A549 (cell line): ENCODE data around the gene SEC16A. TPM values are rescaled to one million over a fixed set of nuclear protein-coding genes. Genes with fewer than 3 reads are reported as not detected.

ENCODE experiments used
- ATAC-seq, 2 experiments: fragments of 200-7000 bp in 1 of 2; fragments of >200 bp in 1 of 2; cut with Nextera tagmentation in 1 of 2; cut with Tn5 transposase in 1 of 2; 3 replicates each; pipeline versions ENCODE4 v1.8.0 to v1.9.1; 2018 to 2020; ENCODE audit warnings: mild to moderate bottlenecking in 1 of 2, moderate library complexity in 1 of 2
- CTCF ChIA-PET: fragments of 300-600 bp; sonication (Branson Sonifier 250); formaldehyde crosslinking; extraction: SDS; loops from one replicate; lab custom pipeline; 2021; ENCODE audit warnings: antibody characterized with exemption, inconsistent platforms; lab: Yijun Ruan, JAX
- POLR2A ChIA-PET: fragments of 350-600 bp; formaldehyde crosslinking; extraction: SDS; loops from one replicate; lab custom pipeline; 2021; ENCODE audit warnings: antibody characterized with exemption, inconsistent platforms; lab: Yijun Ruan, JAX
- DNase-seq, 2 experiments: peaks; one replicate each; pipeline versions ENCODE4 v3.0.0 to v3.0.0-alpha.2; 2011 to 2016; ENCODE audit warnings: low read depth in 1 of 2, low spot score in 1 of 2
- FAIRE-seq: peaks from 2 replicates; lab custom pipeline; 2011; peaks lifted over from hg19 to GRCh38; lab: Jason Lieb, UNC
- H3K27ac ChIP-seq, 2 experiments: fragments of >200 bp; sonication (Bioruptor Twin); formaldehyde crosslinking; 3 replicates each; pipeline ENCODE4 v1.5.1; 2016 to 2017
- H3K4me1 ChIP-seq: fragments of >200 bp; sonication (Bioruptor Twin); formaldehyde crosslinking; 3 replicates; pipeline ENCODE4 v1.6.1; 2016
- H3K4me2 ChIP-seq: fragments of >200 bp; sonication (Bioruptor Twin); formaldehyde crosslinking; 3 replicates; pipeline ENCODE4 v1.6.1; 2016
- H3K4me3 ChIP-seq: fragments of >200 bp; sonication (Bioruptor Twin); formaldehyde crosslinking; 3 replicates; pipeline ENCODE4 v1.5.1; 2016
- H3K9me3 ChIP-seq: fragments of >200 bp; sonication (Bioruptor Twin); formaldehyde crosslinking; 3 replicates; pipeline ENCODE4 v1.6.1; 2016
- ATOH8 ChIP-seq: fragments of 250-450 bp; sonication (Bioruptor Pico); IDR thresholded peaks from 2 replicates; pipeline ENCODE4 v1.5.0; 2020; ENCODE audit warnings: low read depth, mild to moderate bottlenecking, moderate library complexity
- BHLHE40 ChIP-seq: IDR thresholded peaks from 2 replicates; pipeline ENCODE4 v1.6.1; 2012; ENCODE audit warnings: low read depth, low read length, inconsistent platforms
- CBX2 ChIP-seq: fragments of 200-600 bp; sonication (generic); IDR thresholded peaks from 2 replicates; pipeline ENCODE4 v1.6.1; 2016; ENCODE audit warnings: low read depth, mild to moderate bottlenecking, borderline replicate concordance
- CEBPB ChIP-seq, 2 experiments: fragments of >200 bp in 1 of 2; sonication (Bioruptor Twin) in 1 of 2; formaldehyde crosslinking in 1 of 2; IDR thresholded peaks; 2 replicates each; pipeline ENCODE4 v1.6.1; 2012 to 2016
- CHD2 ChIP-seq: fragments of 150-350 bp; IDR thresholded peaks from 2 replicates; pipeline ENCODE4 v1.6.1; 2014; ENCODE audit warnings: low read length; ENCODE audit not compliant: partially characterized antibody
- EHF ChIP-seq: fragments of 250-450 bp; sonication (Bioruptor Pico); IDR thresholded peaks from 2 replicates; pipeline ENCODE4 v1.5.0; 2020; ENCODE audit warnings: mild to moderate bottlenecking
- EHMT2 ChIP-seq: fragments of 200-600 bp; sonication (generic); IDR thresholded peaks from 2 replicates; pipeline ENCODE4 v1.6.1; 2016; ENCODE audit warnings: antibody characterized with exemption, low read depth, mild to moderate bottlenecking, moderate library complexity
- ELK1 ChIP-seq: fragments of 150-350 bp; IDR thresholded peaks from 2 replicates; pipeline ENCODE4 v1.6.1; 2014; ENCODE audit warnings: low read depth, mild to moderate bottlenecking, low read length
- FOSB ChIP-seq: fragments of 250-450 bp; sonication (Bioruptor Pico); IDR thresholded peaks from 2 replicates; pipeline ENCODE4 v1.5.0; 2020; ENCODE audit warnings: mild to moderate bottlenecking, moderate library complexity
- HDAC2 ChIP-seq: fragments of 200-600 bp; sonication (generic); IDR thresholded peaks from 2 replicates; pipeline ENCODE4 v1.6.1; 2016
- HOXB5 ChIP-seq: fragments of 250-450 bp; sonication (Bioruptor Pico); IDR thresholded peaks from 2 replicates; pipeline ENCODE4 v1.5.0; 2020; ENCODE audit warnings: mild to moderate bottlenecking, moderate library complexity
- JUN ChIP-seq, 2 experiments: fragments of >200 bp; sonication (Bioruptor Twin); formaldehyde crosslinking; IDR thresholded peaks; 2 replicates in 1 of 2; 3 replicates in 1 of 2; pipeline ENCODE4 v1.6.1; 2016 to 2017
- KDM5A ChIP-seq: fragments of 200-600 bp; sonication (generic); IDR thresholded peaks from 2 replicates; pipeline ENCODE4 v1.6.1; 2016; ENCODE audit warnings: antibody characterized with exemption, mild to moderate bottlenecking
- NFE2L2 ChIP-seq: fragments of 150-350 bp; conservative IDR thresholded peaks from 2 replicates; pipeline ENCODE4 v1.6.1; 2014; ENCODE audit warnings: low read length
- RCOR1 ChIP-seq: fragments of 150-350 bp; IDR thresholded peaks from 2 replicates; pipeline ENCODE4 v1.6.1; 2014; ENCODE audit warnings: antibody characterized with exemption, low read length, low read depth
- RFX5 ChIP-seq: fragments of 450-650 bp; IDR thresholded peaks from 2 replicates; pipeline ENCODE4 v1.7.1; 2014; ENCODE audit warnings: antibody characterized with exemption, mild to moderate bottlenecking, moderate library complexity
- RNF2 ChIP-seq: fragments of 200-600 bp; sonication (generic); IDR thresholded peaks from 2 replicates; pipeline ENCODE4 v1.6.1; 2016; ENCODE audit warnings: low read depth, mild to moderate bottlenecking, antibody characterized with exemption, moderate library complexity, borderline replicate concordance
- TFCP2L1 ChIP-seq: fragments of 250-450 bp; sonication (Bioruptor Pico); IDR thresholded peaks from 2 replicates; pipeline ENCODE4 v1.5.0; 2021; ENCODE audit warnings: mild to moderate bottlenecking
- TP53 ChIP-seq: fragments of 250-450 bp; sonication (Bioruptor Pico); IDR thresholded peaks from 2 replicates; pipeline ENCODE4 v1.5.0; 2021; ENCODE audit warnings: mild to moderate bottlenecking, moderate library complexity
- USF2 ChIP-seq: fragments of 450-650 bp; IDR thresholded peaks from 2 replicates; pipeline ENCODE4 v1.6.1; 2014; ENCODE audit warnings: antibody characterized with exemption
- ZC3H11A ChIP-seq: fragments of 450-650 bp; IDR thresholded peaks from 2 replicates; pipeline ENCODE4 v1.6.1; 2014; ENCODE audit warnings: antibody characterized with exemption, mild to moderate bottlenecking
- WGBS: methylation state at CpG from one replicate; pipeline ENCODE4 v1.1.6; 2017; ENCODE audit errors: missing lambda C conversion rate; 5-methylcytosine and 5-hydroxymethylcytosine counted together
- polyA plus RNA-seq, 4 experiments: library from polyadenylated mRNA; depleted of rRNA in 3 of 4; stranded (reverse); fragments of >200 nt; fragmentation: RNase III in 1 of 4; extraction: RNeasy Plus Mini Kit Qiagen cat#74134 plus additional on column Dnase treatment in 1 of 4; gene quantifications; 2 replicates in 3 of 4; 3 replicates in 1 of 4; pipeline ENCODE4 v1.2.3, GENCODE V29; 2011 to 2017
- TF ChIP-seq, protein P1 (sequence below): IDR thresholded peaks from 2 replicates; pipeline ENCODE4 v1.6.1; 2012
- TF ChIP-seq, protein P2 (sequence below): IDR thresholded peaks from 2 replicates; pipeline ENCODE4 v1.6.1; 2012
- TF ChIP-seq, protein P3 (sequence below): fragments of >200 bp; sonication (Bioruptor Twin); formaldehyde crosslinking; IDR thresholded peaks from 3 replicates; pipeline ENCODE4 v1.5.1; 2016
- TF ChIP-seq, protein P4 (sequence below): fragments of >200 bp; sonication (Bioruptor Twin); formaldehyde crosslinking; IDR thresholded peaks from 2 replicates; pipeline ENCODE4 v1.6.1; 2016

Gene SEC16A
- polyA plus RNA-seq, 2 of the 4 experiments (the other 2 are of a cell fraction), result 24.2 to 38.0 TPM

DNA sequence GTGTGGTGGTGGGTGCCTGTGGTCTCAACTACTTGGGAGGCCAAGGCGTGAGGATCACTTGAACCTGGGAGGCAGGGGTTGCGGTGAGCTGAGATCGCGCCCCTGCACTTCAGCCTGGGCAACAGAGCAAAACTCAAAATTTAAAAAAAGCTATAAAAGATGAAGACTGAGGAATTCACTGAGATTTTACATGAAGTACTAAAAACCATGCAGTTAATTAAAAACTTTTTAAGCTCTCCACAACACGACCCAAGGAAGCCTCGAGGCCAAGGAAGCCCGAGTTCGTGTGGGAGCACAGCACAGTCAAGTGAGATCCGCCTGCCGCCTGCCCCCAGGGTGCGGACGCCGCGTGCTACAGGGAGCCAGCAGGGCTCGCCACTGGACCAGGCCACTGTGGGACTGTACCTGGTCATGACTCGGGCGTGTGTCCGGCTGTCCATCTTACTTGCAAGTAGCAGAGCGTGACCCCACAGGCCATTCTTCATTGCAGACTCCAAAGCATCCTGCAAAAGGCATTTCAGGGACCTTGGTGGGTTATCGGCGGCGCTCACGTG is 22.0 kb downstream of the SEC16A start:
- CTCF ChIA-PET, result interaction anchor here (0.8 to 1.2 kb wide), 2 partner anchors 9 to 28 kb away, joined by 3 to 4 read pairs; no protein-coding TSS in a partner anchor
- WGBS, result 94% methylated on average over 23 of the region's 23 CpGs
- TF ChIP-seq, protein P1, sequence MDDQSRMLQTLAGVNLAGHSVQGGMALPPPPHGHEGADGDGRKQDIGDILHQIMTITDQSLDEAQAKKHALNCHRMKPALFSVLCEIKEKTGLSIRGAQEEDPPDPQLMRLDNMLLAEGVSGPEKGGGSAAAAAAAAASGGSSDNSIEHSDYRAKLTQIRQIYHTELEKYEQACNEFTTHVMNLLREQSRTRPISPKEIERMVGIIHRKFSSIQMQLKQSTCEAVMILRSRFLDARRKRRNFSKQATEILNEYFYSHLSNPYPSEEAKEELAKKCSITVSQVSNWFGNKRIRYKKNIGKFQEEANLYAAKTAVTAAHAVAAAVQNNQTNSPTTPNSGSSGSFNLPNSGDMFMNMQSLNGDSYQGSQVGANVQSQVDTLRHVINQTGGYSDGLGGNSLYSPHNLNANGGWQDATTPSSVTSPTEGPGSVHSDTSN, result no peak
- no peak for TF ChIP-seq EHMT2
- no peak for TF ChIP-seq TFCP2L1 (CRISPR knock-in tag)
- TF ChIP-seq CEBPB (IDR thresholded peaks at IDR 0.05), result no peak
- TF ChIP-seq CHD2, result no peak
- TF ChIP-seq USF2, result no peak
- TF ChIP-seq FOSB, result no peak

GRCh38 chr9:136459425-136459824 is 23.4 kb downstream of the SEC16A start:
- FAIRE-seq, result no peak
- H3K4me3 ChIP-seq, result no peak overlapping the region
- ChIA-PET POLR2A (no interaction called here), CTCF (interaction anchor here (1.0 to 2.6 kb wide), 4 partner anchors 14 to 28 kb away, joined by 3 to 7 read pairs (median 5); no protein-coding TSS in a partner anchor)
- H3K4me2 ChIP-seq, result no peak overlapping the region
- no peak for DNase-seq
- TF ChIP-seq RCOR1 (no peak), CEBPB (IDR thresholded peaks at IDR 0.05) (no peak), USF2 (no peak), CBX2 (no peak), EHF (CRISPR knock-in tag) (no peak), TP53 (CRISPR knock-in tag) (no peak), ZC3H11A (no peak), JUN (IDR thresholded peaks at IDR 0.05) (no peak), NFE2L2 (no peak), KDM5A (no peak), ATOH8 (CRISPR knock-in tag) (no peak), HOXB5 (no peak)
- TF ChIP-seq, protein P2, sequence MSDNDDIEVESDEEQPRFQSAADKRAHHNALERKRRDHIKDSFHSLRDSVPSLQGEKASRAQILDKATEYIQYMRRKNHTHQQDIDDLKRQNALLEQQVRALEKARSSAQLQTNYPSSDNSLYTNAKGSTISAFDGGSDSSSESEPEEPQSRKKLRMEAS, result no peak
- ATAC-seq, result no peak
- no peak overlapping the region for H3K27ac ChIP-seq
- H3K9me3 ChIP-seq, result no peaks in the 10 kb centered on the region
- no peaks in the 10 kb centered on the region for H3K4me1 ChIP-seq
- 96% methylated on average over 28 of the region's 28 CpGs for WGBS

More for the DNA sequence above, 22.0 kb downstream of the SEC16A start:
- Histone ChIP-seq H3K4me2 (no peak overlapping the region), H3K27ac (no peak overlapping the region), H3K4me3 (no peak overlapping the region), H3K9me3 (no peaks in the 10 kb centered on the region), H3K4me1 (no peaks in the 10 kb centered on the region)
- FAIRE-seq (no peak), ATAC-seq (no peak), DNase-seq (no peak)
- POLR2A ChIA-PET, result no interaction called here

- WGBS, result 96% methylated on average over 24 of the region's 24 CpGs
- Histone ChIP-seq H3K4me1 (no peaks in the 10 kb centered on the region), H3K4me2 (no peak overlapping the region), H3K9me3 (no peaks in the 10 kb centered on the region), H3K4me3 (no peak overlapping the region), H3K27ac (no peak overlapping the region)
- DNase-seq, result no peak
- ATAC-seq, result no peak
- ChIA-PET CTCF (interaction anchor here (1.2 to 2.6 kb wide), 3 partner anchors 12 to 57 kb away, joined by 3 to 7 read pairs (median 6); no protein-coding TSS in a partner anchor), POLR2A (no interaction called here)
- no peak for FAIRE-seq
- TF ChIP-seq RNF2 (no peak), TP53 (CRISPR knock-in tag) (no peak), EHMT2 (no peak), RFX5 (no peak), HDAC2 (no peak), CHD2 (no peak), CEBPB (IDR thresholded peaks at IDR 0.05) (no peak), BHLHE40 (no peak), ELK1 (no peak)
- TF ChIP-seq, protein P3, sequence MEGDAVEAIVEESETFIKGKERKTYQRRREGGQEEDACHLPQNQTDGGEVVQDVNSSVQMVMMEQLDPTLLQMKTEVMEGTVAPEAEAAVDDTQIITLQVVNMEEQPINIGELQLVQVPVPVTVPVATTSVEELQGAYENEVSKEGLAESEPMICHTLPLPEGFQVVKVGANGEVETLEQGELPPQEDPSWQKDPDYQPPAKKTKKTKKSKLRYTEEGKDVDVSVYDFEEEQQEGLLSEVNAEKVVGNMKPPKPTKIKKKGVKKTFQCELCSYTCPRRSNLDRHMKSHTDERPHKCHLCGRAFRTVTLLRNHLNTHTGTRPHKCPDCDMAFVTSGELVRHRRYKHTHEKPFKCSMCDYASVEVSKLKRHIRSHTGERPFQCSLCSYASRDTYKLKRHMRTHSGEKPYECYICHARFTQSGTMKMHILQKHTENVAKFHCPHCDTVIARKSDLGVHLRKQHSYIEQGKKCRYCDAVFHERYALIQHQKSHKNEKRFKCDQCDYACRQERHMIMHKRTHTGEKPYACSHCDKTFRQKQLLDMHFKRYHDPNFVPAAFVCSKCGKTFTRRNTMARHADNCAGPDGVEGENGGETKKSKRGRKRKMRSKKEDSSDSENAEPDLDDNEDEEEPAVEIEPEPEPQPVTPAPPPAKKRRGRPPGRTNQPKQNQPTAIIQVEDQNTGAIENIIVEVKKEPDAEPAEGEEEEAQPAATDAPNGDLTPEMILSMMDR, result no peak
- TF ChIP-seq, protein P4, sequence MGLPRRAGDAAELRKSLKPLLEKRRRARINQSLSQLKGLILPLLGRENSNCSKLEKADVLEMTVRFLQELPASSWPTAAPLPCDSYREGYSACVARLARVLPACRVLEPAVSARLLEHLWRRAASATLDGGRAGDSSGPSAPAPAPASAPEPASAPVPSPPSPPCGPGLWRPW, result no peak
- TF ChIP-seq, protein P1, result no peak
Measured at GRCh38 chr9:136457326-136457725, 25.5 kb downstream of the SEC16A start.
